Measurements from ENCODE around the gene B3GALT5. TPM values are rescaled to one million over a fixed set of nuclear protein-coding genes. Genes with fewer than 3 reads are reported as not detected.
"Not testable (repeated sequence)": the region's sequence is repeated elsewhere in the genome, so short reads cannot be mapped to it uniquely, and the experiment has no call there.

The B3GALT5 gene
- total RNA-seq, 1 experiment from 2014 or later, result 0.18 TPM

- Histone ChIP-seq H3K9me3 (no peaks in the 10 kb centered on the region), H3K4me1 (no peaks in the 10 kb centered on the region), H3K4me3 (ENCODE audit: low read depth, low read length) (no peak overlapping the region), H3K27me3 (replicated peaks; ENCODE audit: control insufficient read depth, insufficient read depth, low read length) (no peaks in the 10 kb centered on the region), H3K36me3 (ENCODE audit: control insufficient read depth, insufficient read depth, low read length) (no peaks in the 10 kb centered on the region)
- ChIA-PET CTCF (no interaction called here), POLR2A (no interaction called here)
- no TSS peak for BruUV-seq (replicated peaks)
- peaks cover 6% of the 10 kb centered on the region for H3K27me3 Mint-ChIP-seq (ENCODE audit: insufficient read depth, unreplicated experiment)
- intact Hi-C loops (cut with micrococcal nuclease; ENCODE audit: unreplicated experiment), result no loop called here
- DNase-seq, result no peak
- no peak for TF ChIP-seq CTCF (IDR thresholded peaks at IDR 0.05; ENCODE audit: insufficient read depth in 1 of 2, low read depth in 1 of 2, low read length in 1 of 2, severe bottlenecking in 1 of 2, unreplicated experiment in 1 of 2)
- H3K4me1 Mint-ChIP-seq (ENCODE audit: low read depth, unreplicated experiment), result no peaks in the 10 kb centered on the region
- H3K27ac Mint-ChIP-seq (ENCODE audit: unreplicated experiment), result no peak overlapping the region
- H3K4me3 Mint-ChIP-seq (ENCODE audit: unreplicated experiment), result no peak overlapping the region
- H3K36me3 Mint-ChIP-seq (ENCODE audit: insufficient read depth, unreplicated experiment), result no peaks in the 10 kb centered on the region
- H3K9me3 Mint-ChIP-seq (ENCODE audit: unreplicated experiment), result peaks cover 3% of the 10 kb centered on the region
These were observed 30.0 kb upstream of the B3GALT5 start for GRCh38 chr21:39582749-39583148.

- POLR2A ChIA-PET, result not testable (repeated sequence)
These were observed 29.2 kb upstream of the B3GALT5 start for GRCh38 chr21:39583586-39583985.

GRCh38 chr21:39587376-39587775, 25.4 kb upstream of the B3GALT5 start:
- no TSS peak for BruUV-seq (replicated peaks)
- peaks cover 18% of the 10 kb centered on the region for H3K9me3 Mint-ChIP-seq (ENCODE audit: unreplicated experiment)
- no peaks in the 10 kb centered on the region for H3K36me3 Mint-ChIP-seq (ENCODE audit: insufficient read depth, unreplicated experiment)
- 0 out of 2 replicates have a peak, but pooled peaks cover 6% of the 10 kb centered on the region for H3K9me3 ChIP-seq
- H3K4me1 Mint-ChIP-seq (ENCODE audit: low read depth, unreplicated experiment), result no peaks in the 10 kb centered on the region
- TF ChIP-seq CTCF (IDR thresholded peaks at IDR 0.05; ENCODE audit: insufficient read depth in 1 of 2, low read depth in 1 of 2, low read length in 1 of 2, severe bottlenecking in 1 of 2, unreplicated experiment in 1 of 2), result no peak
- H3K27me3 ChIP-seq (replicated peaks; ENCODE audit: control insufficient read depth, insufficient read depth, low read length), result no peaks in the 10 kb centered on the region
- H3K36me3 ChIP-seq (ENCODE audit: control insufficient read depth, insufficient read depth, low read length), result no peaks in the 10 kb centered on the region
- H3K4me1 ChIP-seq, result no peaks in the 10 kb centered on the region
- DNase-seq, result no peak
- ChIA-PET CTCF (no interaction called here), POLR2A (no interaction called here)
- H3K27me3 Mint-ChIP-seq (ENCODE audit: insufficient read depth, unreplicated experiment), result peaks cover 6% of the 10 kb centered on the region
- H3K27ac Mint-ChIP-seq (ENCODE audit: unreplicated experiment), result no peak overlapping the region
- intact Hi-C loops (cut with micrococcal nuclease; ENCODE audit: unreplicated experiment), result no loop called here
- H3K4me3 ChIP-seq (ENCODE audit: low read depth, low read length), result no peak overlapping the region
- H3K4me3 Mint-ChIP-seq (ENCODE audit: unreplicated experiment), result no peak overlapping the region

More at GRCh38 chr21:39583586-39583985, 29.2 kb upstream of the B3GALT5 start:
- CTCF ChIA-PET; intact Hi-C loops (cut with micrococcal nuclease; ENCODE audit: unreplicated experiment); DNase-seq; BruUV-seq (replicated peaks); H3K36me3 ChIP-seq (ENCODE audit: control insufficient read depth, insufficient read depth, low read length); H3K27me3 Mint-ChIP-seq (ENCODE audit: insufficient read depth, unreplicated experiment); H3K4me3 Mint-ChIP-seq (ENCODE audit: unreplicated experiment); H3K27me3 ChIP-seq (replicated peaks; ENCODE audit: control insufficient read depth, insufficient read depth, low read length); H3K4me1 ChIP-seq; H3K27ac Mint-ChIP-seq (ENCODE audit: unreplicated experiment); H3K4me1 Mint-ChIP-seq (ENCODE audit: low read depth, unreplicated experiment); H3K4me3 ChIP-seq (ENCODE audit: low read depth, low read length); H3K36me3 Mint-ChIP-seq (ENCODE audit: insufficient read depth, unreplicated experiment); H3K9me3 ChIP-seq: not testable (repeated sequence)
- H3K9me3 Mint-ChIP-seq (ENCODE audit: unreplicated experiment), result peaks cover 12% of the 10 kb centered on the region

- H3K27ac Mint-ChIP-seq (ENCODE audit: unreplicated experiment), result no peak overlapping the region
- H3K4me1 ChIP-seq, result no peaks in the 10 kb centered on the region
- POLR2A ChIA-PET, result no interaction called here
- H3K36me3 ChIP-seq (ENCODE audit: control insufficient read depth, insufficient read depth, low read length), result no peaks in the 10 kb centered on the region
- no peaks in the 10 kb centered on the region for H3K36me3 Mint-ChIP-seq (ENCODE audit: insufficient read depth, unreplicated experiment)
- H3K4me1 Mint-ChIP-seq (ENCODE audit: low read depth, unreplicated experiment), result no peaks in the 10 kb centered on the region
- H3K4me3 Mint-ChIP-seq (ENCODE audit: unreplicated experiment), result no peak overlapping the region
- BruUV-seq (replicated peaks), result no TSS peak
- H3K9me3 ChIP-seq, result 0 out of 2 replicates have a peak, but pooled peaks cover 6% of the 10 kb centered on the region
- no peak for TF ChIP-seq CTCF (IDR thresholded peaks at IDR 0.05; ENCODE audit: insufficient read depth in 1 of 2, low read depth in 1 of 2, low read length in 1 of 2, severe bottlenecking in 1 of 2, unreplicated experiment in 1 of 2)
- CTCF ChIA-PET, result no interaction called here
- H3K4me3 ChIP-seq (ENCODE audit: low read depth, low read length), result no peak overlapping the region
- no peaks in the 10 kb centered on the region for H3K27me3 ChIP-seq (replicated peaks; ENCODE audit: control insufficient read depth, insufficient read depth, low read length)
- H3K9me3 Mint-ChIP-seq (ENCODE audit: unreplicated experiment), result peaks cover 18% of the 10 kb centered on the region
- intact Hi-C loops (cut with micrococcal nuclease; ENCODE audit: unreplicated experiment), result no loop called here
- H3K27me3 Mint-ChIP-seq (ENCODE audit: insufficient read depth, unreplicated experiment), result peaks cover 6% of the 10 kb centered on the region
- DNase-seq, result no peak
These were observed 23.9 kb upstream of the B3GALT5 start for GRCh38 chr21:39588884-39589283.
